Stimulated activated CD8-positive, alpha-beta memory T cell treated with anti-CD3 and anti-CD28 coated beads, Interleukin-7, amount 100 ng/mL, for 48 hours (primary cell): Measurements from ENCODE around the gene PTPRK.
"Not testable (repeated sequence)": the region's sequence is repeated elsewhere in the genome, so short reads cannot be mapped to it uniquely, and the experiment has no call there.

Source experiments
- DNase-seq, 2 donors: peaks; one replicate each; pipeline ENCODE4 v3.0.0-alpha.2; 2020; ENCODE audit warnings: low read depth in 1 of 2; ENCODE audit errors: extremely low read depth in 1 of 2

PTPRK gene

GRCh38 chr6:128446497-128446896 lies 73.9 kb downstream of the PTPRK start:
- no peak for DNase-seq

- DNase-seq = no peak
These were observed 76.8 kb downstream of the PTPRK start for GRCh38 chr6:128443553-128443952.

GRCh38 chr6:128439627-128440026 lies 80.8 kb downstream of the PTPRK start:
- no peak for DNase-seq

- DNase-seq = no peak
These were observed 82.0 kb downstream of the PTPRK start for GRCh38 chr6:128438393-128438792.

- DNase-seq = no peak
These were observed 82.7 kb downstream of the PTPRK start for GRCh38 chr6:128437685-128438084.

- DNase-seq = not testable (repeated sequence)
These were observed 85.6 kb downstream of the PTPRK start for GRCh38 chr6:128434752-128435151.

- no peak for DNase-seq
These were observed 88.0 kb downstream of the PTPRK start for GRCh38 chr6:128432394-128432793.

GRCh38 chr6:128427139-128427538 lies 93.3 kb downstream of the PTPRK start:
- no peak for DNase-seq

GRCh38 chr6:128425856-128426255 lies 94.5 kb downstream of the PTPRK start:
- no peak for DNase-seq

GRCh38 chr6:128422871-128423270 lies 97.5 kb downstream of the PTPRK start:
- DNase-seq = no peak

GRCh38 chr6:128422200-128422599 lies 98.2 kb downstream of the PTPRK start:
- no peak for DNase-seq

GRCh38 chr6:128421788-128422187 lies 98.6 kb downstream of the PTPRK start:
- DNase-seq = no peak

- DNase-seq = no peak
These were observed 102.7 kb downstream of the PTPRK start for GRCh38 chr6:128417698-128418097.

GRCh38 chr6:128415387-128415786 lies 105.0 kb downstream of the PTPRK start:
- no peak for DNase-seq

GRCh38 chr6:128414943-128415342 lies 105.5 kb downstream of the PTPRK start:
- no peak for DNase-seq

- DNase-seq = no peak
These were observed 107.1 kb downstream of the PTPRK start for GRCh38 chr6:128413291-128413690.

- DNase-seq = no peak
These were observed 107.7 kb downstream of the PTPRK start for GRCh38 chr6:128412680-128413079.

GRCh38 chr6:128410584-128410983 lies 109.8 kb downstream of the PTPRK start:
- no peak for DNase-seq

- no peak for DNase-seq
These were observed 111.4 kb downstream of the PTPRK start for GRCh38 chr6:128409003-128409402.

GRCh38 chr6:128406453-128406852 lies 113.9 kb downstream of the PTPRK start:
- no peak for DNase-seq

- no peak for DNase-seq
These were observed 116.6 kb downstream of the PTPRK start for GRCh38 chr6:128403618-128404444.

- DNase-seq = no peak
These were observed 119.5 kb downstream of the PTPRK start for GRCh38 chr6:128400875-128401274.

GRCh38 chr6:128397996-128398395 lies 122.4 kb downstream of the PTPRK start:
- no peak for DNase-seq
